ENCODE data around the gene NINJ2. TPM values are rescaled to one million over a fixed set of nuclear protein-coding genes. Genes with fewer than 3 reads are reported as not detected.
A peak's percentile ranks its signal among the peaks of the same experiment; 100 is the strongest.
"Not testable (repeated sequence)": the region's sequence is repeated elsewhere in the genome, so short reads cannot be mapped to it uniquely, and the experiment has no call there.

Gene NINJ2
- total RNA-seq: 1 to 10 TPM; 1.1 to 3.4 TPM
- 10.2 TPM for polyA plus RNA-seq (2013, experiment 1 of 2)
- polyA plus RNA-seq (2013, experiment 2 of 2): 16.1 TPM
- total RNA-seq: 0.57 to 7.1 (median 2.3) reads per million in 172 experiments

- ChIA-PET CTCF (interaction anchor here (1.0 to 1.8 kb wide), 6 partner anchors 9 to 87 kb away, joined by 4 to 5 read pairs (median 4); no protein-coding TSS in a partner anchor), POLR2A (interaction anchor here (0.9 to 7.0 kb wide), 10 partner anchors 10 to 88 kb away, joined by 3 to 56 read pairs (median 6); partner anchors contain the start of gene WNK1)
- no peaks in the 10 kb centered on the region for H3K27me3 ChIP-seq (ENCODE audit: control insufficient read depth in 1 of 2, insufficient read depth in 2 of 2, low read length in 2 of 2)
- Mint-ChIP-seq H3K27me3 (no peaks in the 10 kb centered on the region), H3K9me3 (no peaks in the 10 kb centered on the region), H3K27ac (peak within 1 kb of the TSS; percentile 63), H3K36me3 (ENCODE audit: low read depth) (no peaks in the 10 kb centered on the region), H3K4me1 (ENCODE audit: low read depth) (peaks cover 68% of the 10 kb centered on the region), H3K4me3 (peak within 1 kb of the TSS; percentile 84)
- H3K9me3 ChIP-seq (ENCODE audit: control insufficient read depth in 1 of 2, insufficient read depth in 1 of 2, low read length in 2 of 2): no peaks in the 10 kb centered on the region
- peak within 1 kb of the TSS; percentile 1 for H3K4me3 ChIP-seq (ENCODE audit: low read length)
- H3K4me1 ChIP-seq (ENCODE audit: insufficient read depth, low read length): peaks cover 72% of the 10 kb centered on the region
- TF ChIP-seq, protein P1, sequence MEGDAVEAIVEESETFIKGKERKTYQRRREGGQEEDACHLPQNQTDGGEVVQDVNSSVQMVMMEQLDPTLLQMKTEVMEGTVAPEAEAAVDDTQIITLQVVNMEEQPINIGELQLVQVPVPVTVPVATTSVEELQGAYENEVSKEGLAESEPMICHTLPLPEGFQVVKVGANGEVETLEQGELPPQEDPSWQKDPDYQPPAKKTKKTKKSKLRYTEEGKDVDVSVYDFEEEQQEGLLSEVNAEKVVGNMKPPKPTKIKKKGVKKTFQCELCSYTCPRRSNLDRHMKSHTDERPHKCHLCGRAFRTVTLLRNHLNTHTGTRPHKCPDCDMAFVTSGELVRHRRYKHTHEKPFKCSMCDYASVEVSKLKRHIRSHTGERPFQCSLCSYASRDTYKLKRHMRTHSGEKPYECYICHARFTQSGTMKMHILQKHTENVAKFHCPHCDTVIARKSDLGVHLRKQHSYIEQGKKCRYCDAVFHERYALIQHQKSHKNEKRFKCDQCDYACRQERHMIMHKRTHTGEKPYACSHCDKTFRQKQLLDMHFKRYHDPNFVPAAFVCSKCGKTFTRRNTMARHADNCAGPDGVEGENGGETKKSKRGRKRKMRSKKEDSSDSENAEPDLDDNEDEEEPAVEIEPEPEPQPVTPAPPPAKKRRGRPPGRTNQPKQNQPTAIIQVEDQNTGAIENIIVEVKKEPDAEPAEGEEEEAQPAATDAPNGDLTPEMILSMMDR (IDR thresholded peaks at IDR 0.05): no peak
- DNase-seq: peak in 1 of 14 experiments; percentile 54
- intact Hi-C loops (cut with DNase I, micrococcal nuclease): loop anchor here in 1 of 2 experiments (2.0 to 10.0 kb wide), 3 partner anchors 55 to 149 kb away; no protein-coding TSS in a partner anchor
- ATAC-seq (ENCODE audit: poor library complexity): peak; percentile 21
- no peaks in the 10 kb centered on the region for H3K36me3 ChIP-seq (ENCODE audit: insufficient read depth, low read length)
- no peak within 1 kb of the TSS for H3K27ac ChIP-seq (ENCODE audit: low read depth in 1 of 2, low read length in 2 of 2)
Measured at GRCh38 chr12:663293-663871, at the start of gene NINJ2. Gene NINJ2 (minus strand): TSS chr12:663445. CDS start chr12:663360, 85 bp downstream.

GRCh38 chr12:712172-712863, 49.1 kb upstream of the NINJ2 start:
- DNase-seq: no peak
- Histone ChIP-seq H3K9me3 (ENCODE audit: control insufficient read depth in 1 of 2, insufficient read depth in 1 of 2, low read length in 2 of 2) (no peaks in the 10 kb centered on the region), H3K27me3 (ENCODE audit: control insufficient read depth in 1 of 2, insufficient read depth in 2 of 2, low read length in 2 of 2) (no peaks in the 10 kb centered on the region), H3K4me3 (ENCODE audit: low read length) (no peak overlapping the region), H3K36me3 (ENCODE audit: insufficient read depth, low read length) (no peaks in the 10 kb centered on the region), H3K27ac (ENCODE audit: low read depth in 1 of 2, low read length in 2 of 2) (no peak overlapping the region), H3K4me1 (ENCODE audit: insufficient read depth, low read length) (no peaks in the 10 kb centered on the region)
- ChIA-PET POLR2A (interaction anchor here (0.6 kb wide), 1 partner anchor 17 kb away, joined by 3 read pairs; no protein-coding TSS in a partner anchor), CTCF (no interaction called here)
- no peaks in the 10 kb centered on the region for H3K36me3 Mint-ChIP-seq (ENCODE audit: low read depth)
- TF ChIP-seq, protein P1 (IDR thresholded peaks at IDR 0.05): no peak
- peaks cover 10% of the 10 kb centered on the region for H3K4me1 Mint-ChIP-seq (ENCODE audit: low read depth)
- H3K27ac Mint-ChIP-seq: no peak overlapping the region
- H3K9me3 Mint-ChIP-seq: no peaks in the 10 kb centered on the region
- intact Hi-C loops (cut with DNase I, micrococcal nuclease): no loop called here
- ATAC-seq (ENCODE audit: poor library complexity): no peak
- no peaks in the 10 kb centered on the region for H3K27me3 Mint-ChIP-seq
- no peak overlapping the region for H3K4me3 Mint-ChIP-seq

DNA sequence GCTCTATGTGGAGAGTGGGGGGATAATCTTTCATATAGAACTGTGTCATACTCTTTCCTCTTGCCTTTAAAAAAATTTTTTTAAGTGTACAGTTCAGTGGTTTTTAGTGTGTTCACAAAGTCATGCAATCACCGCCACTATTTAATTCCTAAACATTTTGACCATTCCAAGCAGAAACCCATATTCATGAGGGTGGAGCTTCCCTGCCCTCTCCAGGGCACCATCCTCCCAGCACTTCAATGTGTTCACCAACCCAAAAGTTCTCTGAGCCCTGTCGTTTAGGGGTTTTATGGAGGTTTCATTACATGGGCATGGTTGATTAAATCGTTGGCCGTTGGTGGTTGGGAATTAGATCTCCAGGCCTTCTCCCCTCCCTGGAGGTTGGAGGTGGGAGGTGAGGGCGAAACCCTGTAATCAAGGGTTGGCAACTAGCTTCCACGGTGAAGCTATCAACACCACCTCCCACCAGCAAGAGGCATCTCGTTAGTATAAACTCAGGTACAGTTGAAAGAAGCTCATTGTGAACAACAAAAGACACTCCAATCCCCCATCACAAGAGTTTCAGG, 46.3 kb upstream of the NINJ2 start:
- no peak overlapping the region for H3K4me3 ChIP-seq (ENCODE audit: low read length)
- DNase-seq (no peak), ATAC-seq (ENCODE audit: poor library complexity) (no peak)
- H3K27me3 Mint-ChIP-seq: no peaks in the 10 kb centered on the region
- H3K4me1 ChIP-seq (ENCODE audit: insufficient read depth, low read length): no peaks in the 10 kb centered on the region
- H3K4me3 Mint-ChIP-seq: no peak overlapping the region
- no peaks in the 10 kb centered on the region for H3K27me3 ChIP-seq (ENCODE audit: control insufficient read depth in 1 of 2, insufficient read depth in 2 of 2, low read length in 2 of 2)
- TF ChIP-seq, protein P1 (IDR thresholded peaks at IDR 0.05): no peak
- H3K9me3 ChIP-seq (ENCODE audit: control insufficient read depth in 1 of 2, insufficient read depth in 1 of 2, low read length in 2 of 2): no peaks in the 10 kb centered on the region
- POLR2A ChIA-PET: interaction anchor here (1.5 kb wide), 1 partner anchor 19 kb away, joined by 4 read pairs; no protein-coding TSS in a partner anchor
- no peaks in the 10 kb centered on the region for H3K9me3 Mint-ChIP-seq
- CTCF ChIA-PET: interaction anchor here (0.6 kb wide), 1 partner anchor 241 kb away, joined by 3 read pairs; no protein-coding TSS in a partner anchor
- H3K4me1 Mint-ChIP-seq (ENCODE audit: low read depth): peaks cover 4% of the 10 kb centered on the region
- no peaks in the 10 kb centered on the region for H3K36me3 Mint-ChIP-seq (ENCODE audit: low read depth)
- no peaks in the 10 kb centered on the region for H3K36me3 ChIP-seq (ENCODE audit: insufficient read depth, low read length)
- H3K27ac Mint-ChIP-seq: no peak overlapping the region
- intact Hi-C loops (cut with DNase I, micrococcal nuclease): no loop called here
- H3K27ac ChIP-seq (ENCODE audit: low read depth in 1 of 2, low read length in 2 of 2): no peak overlapping the region

- H3K9me3 ChIP-seq (ENCODE audit: control insufficient read depth in 1 of 2, insufficient read depth in 1 of 2, low read length in 2 of 2); H3K4me3 Mint-ChIP-seq; H3K4me1 Mint-ChIP-seq (ENCODE audit: low read depth); H3K36me3 ChIP-seq (ENCODE audit: insufficient read depth, low read length); H3K4me3 ChIP-seq (ENCODE audit: low read length); H3K27ac Mint-ChIP-seq; intact Hi-C loops (cut with DNase I, micrococcal nuclease); H3K4me1 ChIP-seq (ENCODE audit: insufficient read depth, low read length); H3K27me3 Mint-ChIP-seq; DNase-seq; H3K27me3 ChIP-seq (ENCODE audit: control insufficient read depth in 1 of 2, insufficient read depth in 2 of 2, low read length in 2 of 2); ATAC-seq (ENCODE audit: poor library complexity); CTCF ChIA-PET; H3K36me3 Mint-ChIP-seq (ENCODE audit: low read depth); POLR2A ChIA-PET; H3K9me3 Mint-ChIP-seq; H3K27ac ChIP-seq (ENCODE audit: low read depth in 1 of 2, low read length in 2 of 2): not testable (repeated sequence)
Measured at GRCh38 chr12:708084-708483, 44.8 kb upstream of the NINJ2 start.

Data from CD4-positive, alpha-beta T cell (primary cell).